ENCODE results near the gene TMEM150A. TPM values are rescaled to one million over a fixed set of nuclear protein-coding genes. Genes with fewer than 3 reads are reported as not detected.
A peak's percentile ranks its signal among the peaks of the same experiment; 100 is the strongest.

Gene TMEM150A
- total and polyA plus RNA-seq, 2 of the 4 experiments (the other 2 are of a cell fraction) = 4.8 to 16.3 TPM

GRCh38 chr2:85615413-85615728 is 12.9 kb upstream of the TMEM150A start:
- Histone ChIP-seq H4K91ac (ENCODE audit: insufficient read depth, low read depth, low read length) (no peak overlapping the region), H3K36me3 (ENCODE audit: control insufficient read depth, insufficient read depth, low read length) (peaks cover 3% of the 10 kb centered on the region), H2BK15ac (ENCODE audit: low read depth, low read length) (no peak overlapping the region), H3K4me3 (ENCODE audit: insufficient read depth, low read depth, low read length) (no peak overlapping the region), H4K8ac (ENCODE audit: low read depth in 2 of 2, low read length in 2 of 2) (peak overlapping the region; percentile 91 to 94), H3K27ac (ENCODE audit: insufficient read depth, low read length) (no peak overlapping the region), H3K9me3 (ENCODE audit: control insufficient read depth, insufficient read depth, low read length) (no peaks in the 10 kb centered on the region), H3K23ac (ENCODE audit: low read depth, low read length) (no peak overlapping the region), H4K20me1 (ENCODE audit: insufficient read depth, low read length) (peaks cover 12% of the 10 kb centered on the region; the same call in 1 of the 2 replicates), H3K79me1 (ENCODE audit: low read depth in 1 of 2, low read length in 2 of 2) (peaks cover 13 to 30% of the 10 kb centered on the region in 2 experiments), H2BK120ac (ENCODE audit: low read depth, low read length) (no peak overlapping the region), H3K56ac (ENCODE audit: extremely low read depth, insufficient read depth, low read length) (no peak overlapping the region), H3K18ac (ENCODE audit: low read depth, low read length) (no peak overlapping the region), H2AFZ (replicated peaks; ENCODE audit: low read length, poor library complexity) (no peak overlapping the region), H4K5ac (ENCODE audit: low read depth, low read length) (peak overlapping the region; percentile 24; the same call in 1 of the 2 replicates), H3K9me1 (ENCODE audit: insufficient read depth, low read length) (peaks cover 5% of the 10 kb centered on the region), H3K27me3 (ENCODE audit: control insufficient read depth, insufficient read depth, low read length) (no peaks in the 10 kb centered on the region), H2AK9ac (replicated peaks; ENCODE audit: low read depth, low read length, poor library complexity) (no peak overlapping the region), H2BK20ac (ENCODE audit: low read depth, low read length) (no peak overlapping the region), H3K4me2 (ENCODE audit: low read depth, low read length) (no peak overlapping the region), H2AK5ac (ENCODE audit: low read depth, low read length) (no peak overlapping the region), H3K14ac (replicated peaks; ENCODE audit: low read depth, low read length) (no peak overlapping the region), H2BK5ac (ENCODE audit: low read depth, low read length, poor library complexity, severe bottlenecking) (no peak overlapping the region), H3K9ac (ENCODE audit: low read depth, low read length) (no peak overlapping the region), H3K4ac (ENCODE audit: low read depth, low read length) (no peak overlapping the region), H3K4me1 (ENCODE audit: control insufficient read depth, insufficient read depth, low read length) (peaks cover 2% of the 10 kb centered on the region; the same call in 1 of the 2 replicates)
- dilution Hi-C loops (cut with HindIII; ENCODE audit: low sequenced_read_pairs, unreplicated experiment) (no loop called here), intact Hi-C loops (cut with micrococcal nuclease) (no loop called here), in situ Hi-C loops (cut with MboI; ENCODE audit: low sequenced_read_pairs) (no loop called here)
- BruUV-seq (replicated peaks) = no TSS peak
- no peak for ATAC-seq (ENCODE audit: low read depth)
- DNase-seq = no peak
- 81% methylated on average over 11 of the region's 17 CpGs; no CpG with 5 or more reads in 1 of the 2 experiments for WGBS, 2 experiments (ENCODE audit: extremely low coverage in 2 of 2, insufficient read length in 1 of 2)
- POLR2A ChIA-PET (ENCODE audit: unreplicated experiment) = no interaction called here
- CTCF ChIA-PET = no interaction called here
- no peak for TF ChIP-seq USF2 (IDR thresholded peaks at IDR 0.05; ENCODE audit: low read depth, low read length)
- no peak for TF ChIP-seq BHLHE40 (IDR thresholded peaks at IDR 0.05; ENCODE audit: low read depth, low read length)
- no peak for TF ChIP-seq MXI1 (IDR thresholded peaks at IDR 0.05; ENCODE audit: borderline replicate concordance, low read depth, low read length)
- TF ChIP-seq FOS (IDR thresholded peaks at IDR 0.05; ENCODE audit: low read depth, low read length) = no peak
- TF ChIP-seq, protein P1, sequence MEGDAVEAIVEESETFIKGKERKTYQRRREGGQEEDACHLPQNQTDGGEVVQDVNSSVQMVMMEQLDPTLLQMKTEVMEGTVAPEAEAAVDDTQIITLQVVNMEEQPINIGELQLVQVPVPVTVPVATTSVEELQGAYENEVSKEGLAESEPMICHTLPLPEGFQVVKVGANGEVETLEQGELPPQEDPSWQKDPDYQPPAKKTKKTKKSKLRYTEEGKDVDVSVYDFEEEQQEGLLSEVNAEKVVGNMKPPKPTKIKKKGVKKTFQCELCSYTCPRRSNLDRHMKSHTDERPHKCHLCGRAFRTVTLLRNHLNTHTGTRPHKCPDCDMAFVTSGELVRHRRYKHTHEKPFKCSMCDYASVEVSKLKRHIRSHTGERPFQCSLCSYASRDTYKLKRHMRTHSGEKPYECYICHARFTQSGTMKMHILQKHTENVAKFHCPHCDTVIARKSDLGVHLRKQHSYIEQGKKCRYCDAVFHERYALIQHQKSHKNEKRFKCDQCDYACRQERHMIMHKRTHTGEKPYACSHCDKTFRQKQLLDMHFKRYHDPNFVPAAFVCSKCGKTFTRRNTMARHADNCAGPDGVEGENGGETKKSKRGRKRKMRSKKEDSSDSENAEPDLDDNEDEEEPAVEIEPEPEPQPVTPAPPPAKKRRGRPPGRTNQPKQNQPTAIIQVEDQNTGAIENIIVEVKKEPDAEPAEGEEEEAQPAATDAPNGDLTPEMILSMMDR (conservative IDR thresholded peaks at IDR 0.05; ENCODE audit: low read depth, low read length) = no peak
- TF ChIP-seq NFE2L2 (IDR thresholded peaks at IDR 0.05; ENCODE audit: low read depth, low read length) = no peak
- TF ChIP-seq RAD21 (IDR thresholded peaks at IDR 0.05; ENCODE audit: low read length) = no peak
- TF ChIP-seq RFX5 (IDR thresholded peaks at IDR 0.05; ENCODE audit: low read depth, low read length) = no peak
- TF ChIP-seq, protein P2, sequence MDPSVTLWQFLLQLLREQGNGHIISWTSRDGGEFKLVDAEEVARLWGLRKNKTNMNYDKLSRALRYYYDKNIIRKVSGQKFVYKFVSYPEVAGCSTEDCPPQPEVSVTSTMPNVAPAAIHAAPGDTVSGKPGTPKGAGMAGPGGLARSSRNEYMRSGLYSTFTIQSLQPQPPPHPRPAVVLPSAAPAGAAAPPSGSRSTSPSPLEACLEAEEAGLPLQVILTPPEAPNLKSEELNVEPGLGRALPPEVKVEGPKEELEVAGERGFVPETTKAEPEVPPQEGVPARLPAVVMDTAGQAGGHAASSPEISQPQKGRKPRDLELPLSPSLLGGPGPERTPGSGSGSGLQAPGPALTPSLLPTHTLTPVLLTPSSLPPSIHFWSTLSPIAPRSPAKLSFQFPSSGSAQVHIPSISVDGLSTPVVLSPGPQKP (IDR thresholded peaks at IDR 0.05; ENCODE audit: borderline replicate concordance, low read depth, low read length) = no peak
- TF ChIP-seq CHD1 (IDR thresholded peaks at IDR 0.05; ENCODE audit: low read depth, low read length) = no peak
- TF ChIP-seq RCOR1 (IDR thresholded peaks at IDR 0.05; ENCODE audit: insufficient replicate concordance, low read length) = no peak
- TF ChIP-seq MAZ (IDR thresholded peaks at IDR 0.05; ENCODE audit: borderline replicate concordance, low read depth, low read length) = no peak
- no peak for TF ChIP-seq MAFK (IDR thresholded peaks at IDR 0.05; ENCODE audit: low read depth, low read length)
- TF ChIP-seq POLR2A (IDR thresholded peaks at IDR 0.05; ENCODE audit: low read depth, low read length) = no peak
- TF ChIP-seq CEBPB (IDR thresholded peaks at IDR 0.05; ENCODE audit: low read depth, low read length) = no peak
- TF ChIP-seq SMC3 (IDR thresholded peaks at IDR 0.05; ENCODE audit: low read depth, low read length) = no peak

All from IMR-90 (cell line).